Measurements from ENCODE around the gene MAP2K3. TPM values are rescaled to one million over a fixed set of nuclear protein-coding genes. Genes with fewer than 3 reads are reported as not detected.

MAP2K3 gene
- total and polyA plus RNA-seq, 2 of the 8 experiments (the other 6 are each of a cell fraction or from before 2014, with no cell fraction given) = 16.9 to 33.5 TPM

DNA sequence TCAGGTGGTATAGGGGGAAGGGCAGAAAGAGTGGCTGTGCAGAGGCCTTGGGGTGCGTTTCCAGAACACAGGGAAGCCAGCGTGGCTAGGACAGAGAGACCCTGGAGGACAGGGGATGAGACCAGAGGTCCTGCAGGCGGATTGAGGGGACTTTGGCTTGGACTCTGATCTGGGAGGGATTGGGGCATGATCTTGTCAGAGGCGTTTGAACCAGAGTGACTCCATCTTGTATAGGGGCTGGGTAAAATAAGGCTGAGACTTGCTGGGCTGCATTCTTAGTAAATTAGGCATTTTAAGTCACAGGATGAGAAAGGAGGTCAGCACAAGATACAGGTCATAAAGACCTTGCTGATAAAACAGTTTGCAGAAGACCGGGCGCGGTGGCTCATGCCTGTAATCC, 25.9 kb upstream of the MAP2K3 start:
- H2BK120ac ChIP-seq (replicated peaks; ENCODE audit: low read depth, low read length) = no peak overlapping the region
- H3K4me2 ChIP-seq (ENCODE audit: insufficient read depth in 1 of 2, low read depth in 2 of 2, low read length in 2 of 2) = no peak overlapping the region
- WGBS, 2 experiments (ENCODE audit: extremely low coverage in 1 of 2, insufficient coverage in 1 of 2, insufficient read length in 1 of 2, insufficient replicate concordance in 2 of 2, low coverage in 1 of 2, low lambda C conversion rate in 2 of 2, missing lambda C conversion rate in 1 of 2) = 92% methylated on average over 7 of the region's 7 CpGs; no CpG with 5 or more reads in 1 of the 2 experiments
- no peak overlapping the region for H3K23ac ChIP-seq (ENCODE audit: insufficient read length)
- H3K9me3 ChIP-seq (ENCODE audit: insufficient read depth in 2 of 2, low read depth in 1 of 2, low read length in 1 of 2) = no peaks in the 10 kb centered on the region
- no peak overlapping the region for H3K4me3 ChIP-seq (ENCODE audit: extremely low read depth in 1 of 4, insufficient read depth in 2 of 4, low read depth in 3 of 4, low read length in 4 of 4)
- no peak for DNase-seq (ENCODE audit: low read depth in 1 of 2, low spot score in 2 of 2)
- no peaks in the 10 kb centered on the region for H4K20me1 ChIP-seq (replicated peaks in 1 of 2; ENCODE audit: control insufficient read depth in 1 of 2, insufficient read depth in 2 of 2, low read length in 2 of 2)
- H3K18ac ChIP-seq (ENCODE audit: extremely low read depth, low read length) = no peak overlapping the region
- H2BK5ac ChIP-seq (ENCODE audit: low read depth, low read length) = no peak overlapping the region
- H3K23me2 ChIP-seq (ENCODE audit: low read depth, low read length) = 0 out of 2 replicates have a peak, but pooled peaks cover 1% of the 10 kb centered on the region
- no peaks in the 10 kb centered on the region for H3K79me2 ChIP-seq (ENCODE audit: control insufficient read depth in 1 of 2, insufficient read depth in 2 of 2, low read length in 2 of 2)
- no peak for FAIRE-seq
- no peak overlapping the region for H3K56ac ChIP-seq (replicated peaks; ENCODE audit: insufficient read length, low read depth, low read length)
- ChIA-PET POLR2A (ENCODE audit: partially characterized antibody) (no interaction called here), CTCF (ENCODE audit: partially characterized antibody) (interaction anchor here (1.2 kb wide), 1 partner anchor 10 kb away, joined by 3 read pairs; no protein-coding TSS in a partner anchor)
- no peaks in the 10 kb centered on the region for H3K79me1 ChIP-seq (ENCODE audit: low read depth, low read length)
- no peak overlapping the region for H3K4ac ChIP-seq (replicated peaks; ENCODE audit: insufficient read length, low read depth, low read length)
- no peak overlapping the region for H3K14ac ChIP-seq (ENCODE audit: insufficient read length)
- no peak overlapping the region for H4K91ac ChIP-seq (replicated peaks; ENCODE audit: insufficient read length, low read length)
- peaks cover 0 to 9% (median 3%) of the 10 kb centered on the region in 4 experiments; a peak in 4 of 7 replicates for H3K4me1 ChIP-seq (replicated peaks in 1 of 4; ENCODE audit: control insufficient read depth in 3 of 4, insufficient read depth in 4 of 4, low read length in 3 of 4)
- no peak overlapping the region for H2BK12ac ChIP-seq (ENCODE audit: low read depth, low read length)
- H4K8ac ChIP-seq (ENCODE audit: extremely low read depth, insufficient read depth, low read length) = no peak overlapping the region
- H2BK15ac ChIP-seq (ENCODE audit: low read length) = no peak overlapping the region
- no peak overlapping the region for H3K9ac ChIP-seq (replicated peaks in 1 of 4; ENCODE audit: extremely low read depth in 1 of 4, low read depth in 3 of 4, low read length in 3 of 4)
- no peaks in the 10 kb centered on the region for H3K36me3 ChIP-seq (ENCODE audit: control insufficient read depth in 2 of 4, insufficient read depth in 4 of 4, low read length in 3 of 4)
- H2BK20ac ChIP-seq (ENCODE audit: low read length) = no peak overlapping the region
- no peak overlapping the region for H3K27ac ChIP-seq (ENCODE audit: low read depth, low read length)
- H3K27me3 ChIP-seq (replicated peaks in 1 of 4; ENCODE audit: control insufficient read depth in 3 of 4, extremely low read depth in 1 of 4, insufficient read depth in 3 of 4, low read length in 3 of 4) = no peaks in the 10 kb centered on the region
- H2AK5ac ChIP-seq (ENCODE audit: low read depth, low read length) = no peak overlapping the region
- H2AFZ ChIP-seq (ENCODE audit: low read length) = no peak overlapping the region
- H4K5ac ChIP-seq (ENCODE audit: insufficient read length, low read depth, low read length) = no peak overlapping the region
- TF ChIP-seq CBX5 (IDR thresholded peaks at IDR 0.05; ENCODE audit: low read depth, low read length) (no peak), BCL11A (IDR thresholded peaks at IDR 0.05; ENCODE audit: low read depth in 2 of 2, low read length in 2 of 2) (no peak), SIRT6 (IDR thresholded peaks at IDR 0.05; ENCODE audit: low read length) (no peak), MAFK (IDR thresholded peaks at IDR 0.05; ENCODE audit: low read depth, low read length) (no peak), ZNF274 (IDR thresholded peaks at IDR 0.05; ENCODE audit: borderline replicate concordance, extremely low read depth, low read length) (no peak), EGR1 (IDR thresholded peaks at IDR 0.05; ENCODE audit: borderline replicate concordance, low read depth, low read length) (no peak), SP1 (IDR thresholded peaks at IDR 0.05; ENCODE audit: low read depth, low read length) (no peak), CREB1 (IDR thresholded peaks at IDR 0.05) (no peak), CBX8 (IDR thresholded peaks at IDR 0.05; ENCODE audit: borderline replicate concordance, low read depth, low read length) (no peak), BACH1 (IDR thresholded peaks at IDR 0.05; ENCODE audit: low read length) (no peak)
- TF ChIP-seq, protein P1, sequence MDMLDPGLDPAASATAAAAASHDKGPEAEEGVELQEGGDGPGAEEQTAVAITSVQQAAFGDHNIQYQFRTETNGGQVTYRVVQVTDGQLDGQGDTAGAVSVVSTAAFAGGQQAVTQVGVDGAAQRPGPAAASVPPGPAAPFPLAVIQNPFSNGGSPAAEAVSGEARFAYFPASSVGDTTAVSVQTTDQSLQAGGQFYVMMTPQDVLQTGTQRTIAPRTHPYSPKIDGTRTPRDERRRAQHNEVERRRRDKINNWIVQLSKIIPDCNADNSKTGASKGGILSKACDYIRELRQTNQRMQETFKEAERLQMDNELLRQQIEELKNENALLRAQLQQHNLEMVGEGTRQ (IDR thresholded peaks at IDR 0.05; ENCODE audit: low read length) = no peak
- TF ChIP-seq, protein P2, sequence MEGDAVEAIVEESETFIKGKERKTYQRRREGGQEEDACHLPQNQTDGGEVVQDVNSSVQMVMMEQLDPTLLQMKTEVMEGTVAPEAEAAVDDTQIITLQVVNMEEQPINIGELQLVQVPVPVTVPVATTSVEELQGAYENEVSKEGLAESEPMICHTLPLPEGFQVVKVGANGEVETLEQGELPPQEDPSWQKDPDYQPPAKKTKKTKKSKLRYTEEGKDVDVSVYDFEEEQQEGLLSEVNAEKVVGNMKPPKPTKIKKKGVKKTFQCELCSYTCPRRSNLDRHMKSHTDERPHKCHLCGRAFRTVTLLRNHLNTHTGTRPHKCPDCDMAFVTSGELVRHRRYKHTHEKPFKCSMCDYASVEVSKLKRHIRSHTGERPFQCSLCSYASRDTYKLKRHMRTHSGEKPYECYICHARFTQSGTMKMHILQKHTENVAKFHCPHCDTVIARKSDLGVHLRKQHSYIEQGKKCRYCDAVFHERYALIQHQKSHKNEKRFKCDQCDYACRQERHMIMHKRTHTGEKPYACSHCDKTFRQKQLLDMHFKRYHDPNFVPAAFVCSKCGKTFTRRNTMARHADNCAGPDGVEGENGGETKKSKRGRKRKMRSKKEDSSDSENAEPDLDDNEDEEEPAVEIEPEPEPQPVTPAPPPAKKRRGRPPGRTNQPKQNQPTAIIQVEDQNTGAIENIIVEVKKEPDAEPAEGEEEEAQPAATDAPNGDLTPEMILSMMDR (IDR thresholded peaks at IDR 0.05; ENCODE audit: control extremely low read depth in 1 of 3, insufficient read depth in 1 of 3, low read depth in 1 of 3, low read length in 3 of 3) = no peak
